GM12874 (cell line): Measurements from ENCODE around the gene METTL27.

Experiments used
- TF ChIP-seq, protein P1 (sequence below): IDR thresholded peaks from 2 replicates; pipeline ENCODE4 v1.5.1; 2011; ENCODE audit warnings: low read depth, mild to moderate bottlenecking, control low read depth, low read length, moderate library complexity; ENCODE audit not compliant: insufficient read depth

METTL27 gene

DNA sequence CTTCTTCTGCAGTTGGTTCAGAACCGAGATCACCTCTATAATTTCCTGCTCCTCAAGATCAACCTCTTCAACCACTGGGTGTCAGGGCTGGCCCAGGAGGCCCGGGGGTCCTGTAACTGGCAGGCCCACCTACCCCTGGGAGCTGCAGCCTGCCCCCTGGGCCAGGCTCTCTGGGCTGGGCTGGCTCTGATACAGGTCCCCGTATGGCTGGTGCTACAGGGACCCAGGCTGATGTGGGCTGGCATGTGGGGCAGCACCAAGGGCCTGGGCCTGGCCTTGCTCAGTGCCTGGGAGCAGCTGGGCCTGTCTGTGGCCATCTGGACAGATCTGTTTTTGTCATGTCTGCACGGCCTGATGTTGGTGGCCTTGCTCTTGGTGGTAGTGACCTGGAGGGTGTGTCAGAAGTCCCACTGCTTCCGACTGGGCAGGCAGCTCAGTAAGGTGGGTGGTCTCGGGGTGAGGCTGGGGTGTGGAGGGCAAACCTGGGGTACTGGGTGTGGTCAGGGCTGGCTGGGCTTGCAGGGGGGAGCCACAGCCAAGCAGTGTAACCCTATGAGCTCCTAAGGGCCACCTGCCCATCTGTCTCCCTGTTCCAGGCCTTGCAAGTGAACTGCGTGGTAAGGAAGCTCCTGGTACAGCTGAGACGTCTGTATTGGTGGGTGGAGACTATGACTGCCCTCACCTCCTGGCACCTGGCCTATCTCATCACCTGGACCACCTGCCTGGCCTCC, 22.8 kb upstream of the METTL27 start:
- TF ChIP-seq, protein P1, sequence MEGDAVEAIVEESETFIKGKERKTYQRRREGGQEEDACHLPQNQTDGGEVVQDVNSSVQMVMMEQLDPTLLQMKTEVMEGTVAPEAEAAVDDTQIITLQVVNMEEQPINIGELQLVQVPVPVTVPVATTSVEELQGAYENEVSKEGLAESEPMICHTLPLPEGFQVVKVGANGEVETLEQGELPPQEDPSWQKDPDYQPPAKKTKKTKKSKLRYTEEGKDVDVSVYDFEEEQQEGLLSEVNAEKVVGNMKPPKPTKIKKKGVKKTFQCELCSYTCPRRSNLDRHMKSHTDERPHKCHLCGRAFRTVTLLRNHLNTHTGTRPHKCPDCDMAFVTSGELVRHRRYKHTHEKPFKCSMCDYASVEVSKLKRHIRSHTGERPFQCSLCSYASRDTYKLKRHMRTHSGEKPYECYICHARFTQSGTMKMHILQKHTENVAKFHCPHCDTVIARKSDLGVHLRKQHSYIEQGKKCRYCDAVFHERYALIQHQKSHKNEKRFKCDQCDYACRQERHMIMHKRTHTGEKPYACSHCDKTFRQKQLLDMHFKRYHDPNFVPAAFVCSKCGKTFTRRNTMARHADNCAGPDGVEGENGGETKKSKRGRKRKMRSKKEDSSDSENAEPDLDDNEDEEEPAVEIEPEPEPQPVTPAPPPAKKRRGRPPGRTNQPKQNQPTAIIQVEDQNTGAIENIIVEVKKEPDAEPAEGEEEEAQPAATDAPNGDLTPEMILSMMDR: no peak

DNA sequence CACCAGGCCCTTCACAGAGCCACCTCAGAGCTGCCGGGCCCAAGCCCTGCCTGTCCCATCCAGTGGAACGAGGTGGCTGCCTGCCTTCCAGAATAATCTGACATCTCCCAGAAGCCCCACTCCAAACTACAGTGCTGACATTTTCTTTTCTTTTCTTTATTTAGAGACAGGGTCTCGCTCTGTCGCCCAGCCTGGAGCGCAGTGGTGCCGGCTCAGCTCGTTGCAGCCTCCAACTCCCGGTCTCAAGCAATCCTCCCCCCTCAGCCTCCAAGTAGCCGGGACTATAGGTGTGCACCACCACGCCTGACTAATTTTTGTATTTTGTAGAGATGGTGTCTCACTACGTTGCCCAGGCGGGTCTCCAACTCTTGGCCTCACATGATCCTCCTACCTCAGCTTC, 19.0 kb upstream of the METTL27 start:
- TF ChIP-seq, protein P1: no peak

DNA sequence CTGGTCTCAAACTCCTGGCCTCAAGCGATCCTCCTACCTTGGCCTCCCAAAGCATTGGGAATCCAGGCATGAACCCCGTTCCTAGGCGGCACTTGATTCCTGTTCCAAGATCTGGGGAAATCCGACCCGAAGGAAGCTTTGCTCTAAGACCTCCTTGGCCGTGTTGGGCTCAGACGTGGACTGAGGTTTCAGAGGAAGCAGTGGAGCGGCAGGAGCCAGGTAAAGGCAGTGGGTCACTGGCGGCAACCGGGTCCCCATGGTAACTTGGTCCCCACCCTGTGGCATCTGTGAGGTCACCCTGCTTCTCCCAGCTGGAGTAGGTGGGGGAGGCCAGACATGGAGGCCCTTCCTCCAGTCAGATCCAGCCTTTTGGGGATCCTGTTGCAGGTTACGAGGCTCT, 18.5 kb upstream of the METTL27 start, which contains the start of gene TMEM270:
TSS of gene TMEM270 (plus strand) at position 301 of the 400 bp plus-strand sequence. CDS start at position 337, 36 bp downstream.
- TF ChIP-seq, protein P1: no peak

DNA sequence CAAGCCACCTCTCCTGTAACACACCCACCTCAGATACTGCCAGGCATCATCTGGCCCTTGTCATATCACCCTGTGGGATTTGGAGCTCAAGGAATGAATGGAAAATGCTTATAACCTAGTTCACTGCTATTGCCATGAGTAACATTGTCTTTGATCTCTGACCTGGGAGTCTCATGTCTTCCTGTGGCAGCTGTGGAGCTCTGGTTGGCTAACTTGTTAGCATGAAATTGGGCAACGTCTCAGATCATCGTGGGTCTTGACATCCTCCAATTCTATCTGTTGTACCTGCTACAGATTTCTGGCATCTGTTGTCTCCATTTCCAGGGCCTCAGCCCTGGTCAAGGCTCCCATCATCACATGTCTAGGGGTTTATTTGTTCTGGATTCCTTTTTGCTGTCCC, 16.5 kb upstream of the METTL27 start:
- TF ChIP-seq, protein P1: no peak

DNA sequence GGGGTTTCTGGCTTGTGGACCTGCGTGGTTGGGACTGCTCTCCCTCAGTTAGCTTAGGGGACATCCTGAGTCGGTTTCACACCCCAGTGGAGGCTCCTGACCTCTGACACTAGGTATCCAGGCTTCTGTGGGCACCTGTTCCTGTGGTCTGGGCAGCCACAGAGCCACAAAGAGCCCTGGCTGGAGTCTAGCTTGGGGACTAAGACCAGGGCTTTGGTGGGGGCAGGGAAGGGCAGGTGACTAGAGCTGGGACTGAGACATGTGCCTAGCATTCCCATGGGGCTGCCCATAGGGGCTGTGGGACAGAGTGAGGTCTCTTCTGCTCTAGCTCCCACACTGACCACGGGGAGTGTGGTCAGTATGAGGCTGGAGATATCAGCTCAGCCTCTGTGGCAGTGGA, 14.6 kb upstream of the METTL27 start:
- TF ChIP-seq, protein P1: no peak

DNA sequence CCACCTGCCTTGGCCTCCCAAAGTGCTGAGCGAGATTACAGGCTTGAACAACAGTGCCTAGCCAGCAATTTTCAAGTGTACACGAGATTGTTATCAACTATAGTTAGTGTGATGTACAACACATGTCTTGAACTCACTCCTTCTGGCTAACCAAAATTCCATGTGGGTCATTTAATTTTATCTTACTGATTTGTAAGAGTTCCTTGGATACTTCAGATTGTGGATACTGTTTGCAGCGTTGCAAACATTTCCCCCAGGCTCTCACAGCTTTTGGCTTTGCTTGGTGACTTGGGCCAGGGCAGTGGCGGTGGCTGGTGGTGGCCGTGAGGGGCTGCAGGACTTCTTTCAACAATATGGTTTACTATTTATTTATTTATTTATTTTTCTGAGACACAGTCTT, 10.2 kb upstream of the METTL27 start:
- TF ChIP-seq, protein P1: no peak

DNA sequence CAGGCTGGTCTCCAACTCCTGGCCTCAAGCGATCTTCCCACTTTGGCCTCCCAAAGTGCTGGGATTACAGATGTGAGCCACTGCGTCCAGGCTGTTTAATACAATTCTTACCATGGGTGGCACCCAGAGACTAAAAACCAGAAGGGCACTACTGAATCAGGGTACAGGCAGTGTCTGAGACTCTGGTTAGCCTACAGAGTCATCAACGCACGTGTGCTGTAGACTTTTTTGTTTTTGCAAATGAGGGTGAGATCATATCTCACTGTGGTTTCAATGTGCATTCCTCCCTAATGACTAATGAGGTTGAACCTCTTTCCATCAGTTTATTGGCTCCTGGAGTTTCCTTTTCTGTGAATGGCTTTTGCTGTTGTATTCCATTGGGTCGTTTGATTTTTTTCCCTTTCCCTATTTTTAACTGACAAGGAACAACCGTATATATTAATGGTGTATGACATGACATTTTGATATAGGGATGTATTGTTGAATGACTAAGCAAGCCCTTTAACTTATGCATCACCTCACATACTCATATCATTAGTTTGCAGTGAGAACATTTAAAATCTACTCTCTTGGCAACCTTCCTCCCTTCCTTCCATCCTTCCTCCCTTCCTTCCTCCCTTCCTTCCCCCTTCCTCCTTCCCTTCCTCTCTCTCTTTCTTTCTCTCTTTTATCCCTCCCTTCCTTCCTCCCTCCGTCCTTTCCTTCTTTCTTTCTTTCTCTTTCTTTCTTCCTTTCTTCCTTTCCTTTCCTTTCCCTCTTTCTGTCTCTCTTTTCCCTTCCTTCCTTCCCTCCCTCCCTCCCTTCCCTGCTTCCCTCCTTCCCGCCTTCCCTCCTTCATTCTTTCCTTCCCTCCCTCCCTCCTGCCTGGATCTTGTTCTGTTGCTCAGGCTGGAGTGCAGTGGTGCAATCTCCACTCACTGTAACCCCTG, 9.4 kb upstream of the METTL27 start:
- TF ChIP-seq, protein P1: no peak
